ENCODE results near the gene PLEKHA4. TPM values are rescaled to one million over a fixed set of nuclear protein-coding genes. Genes with fewer than 3 reads are reported as not detected.
A peak's percentile ranks its signal among the peaks of the same experiment; 100 is the strongest.

Gene PLEKHA4
- total and polyA plus RNA-seq, 2 of the 13 experiments (the other 11 are each of a cell fraction or from before 2014, with no cell fraction given), result 4.8 to 6.0 TPM

- 0 out of 2 replicates have a peak, but pooled peaks have one; percentile 22 for TF ChIP-seq ZBTB42 (CRISPR knock-in tag; IDR thresholded peaks at IDR 0.05)
- TF ChIP-seq ZNF574 (CRISPR knock-in tag; IDR thresholded peaks at IDR 0.05), result peak; percentile 46
- no peak for TF ChIP-seq HOXA9 (CRISPR knock-in tag; IDR thresholded peaks at IDR 0.05; ENCODE audit: borderline replicate concordance)
- 0 out of 2 replicates have a peak, but pooled peaks have one; percentile 10 for TF ChIP-seq ZGPAT (CRISPR knock-in tag; IDR thresholded peaks at IDR 0.05)
- peak; percentile 5; the same call in 1 of the 2 replicates for TF ChIP-seq DMAP1 (CRISPR knock-in tag; IDR thresholded peaks at IDR 0.05)
- TF ChIP-seq E2F1 (CRISPR knock-in tag; IDR thresholded peaks at IDR 0.05), result no peak
- TF ChIP-seq RBFOX2 (IDR thresholded peaks at IDR 0.05; ENCODE audit: low read depth, low read length), result peak; percentile 55
- no peak for TF ChIP-seq HNRNPH1 (optimal IDR thresholded peaks at IDR 0.05; ENCODE audit: low read depth, low read length)
- TF ChIP-seq MAX (IDR thresholded peaks at IDR 0.05), result peak; percentile 3; the same call in 1 of the 2 replicates
- peak; percentile 97 for TF ChIP-seq THAP11 (CRISPR knock-in tag; IDR thresholded peaks at IDR 0.05)
- TF ChIP-seq AGO2 (optimal IDR thresholded peaks at IDR 0.05; ENCODE audit: low read depth, low read length), result peak; percentile 34
- TF ChIP-seq BCLAF1 (IDR thresholded peaks at IDR 0.05), result no peak
- 0 out of 2 replicates have a peak, but pooled peaks have one; percentile 3 for TF ChIP-seq ZNF563 (CRISPR knock-in tag; IDR thresholded peaks at IDR 0.05)
- TF ChIP-seq FOXO1 (CRISPR knock-in tag; IDR thresholded peaks at IDR 0.05), result no peak
- peak; percentile 1; the same call in 1 of the 2 replicates for TF ChIP-seq NRL (CRISPR knock-in tag; IDR thresholded peaks at IDR 0.05; ENCODE audit: borderline replicate concordance)
- peak; percentile 57 for TF ChIP-seq RBM39 (IDR thresholded peaks at IDR 0.05; ENCODE audit: low read depth, low read length, poor library complexity, severe bottlenecking)
- TF ChIP-seq ATF7-NPFF (CRISPR knock-in tag; IDR thresholded peaks at IDR 0.05; ENCODE audit: low read depth), result 0 out of 2 replicates have a peak, but pooled peaks have one; percentile 10
- TF ChIP-seq SUZ12 (IDR thresholded peaks at IDR 0.05; ENCODE audit: low read depth, low read length), result peak; percentile 39; the same call in 1 of the 2 replicates
Observed at GRCh38 chr19:48900477-48901406, 32.3 kb upstream of the PLEKHA4 start (continued).
